Measurements from ENCODE around the gene GPRASP1. TPM values are rescaled to one million over a fixed set of nuclear protein-coding genes. Genes with fewer than 3 reads are reported as not detected.
A peak's percentile ranks its signal among the peaks of the same experiment; 100 is the strongest.

GPRASP1 gene
- total and polyA plus RNA-seq, 10 of the 15 experiments (the other 5 are each of a cell fraction or from before 2014, with no cell fraction given) = 0.03 to 0.46 (median 0.14) TPM

GRCh38 chrX:102650903-102651241 is 411 bp upstream of the GPRASP1 start (continued):
- TF ChIP-seq ZNF687 (IDR thresholded peaks at IDR 0.05) = no peak

GRCh38 chrX:102652031-102652688 is 877 bp downstream of the GPRASP1 start:
- BruUV-seq (replicated peaks) = no TSS peak
- Histone ChIP-seq H3K36me3 (ENCODE audit: control insufficient read depth in 2 of 2, insufficient read depth in 2 of 2, low read length in 1 of 2) (no peaks in the 10 kb centered on the region), H3K9ac (ENCODE audit: control insufficient read depth, insufficient read depth, low read length) (no peak overlapping the region), H4K20me1 (ENCODE audit: control insufficient read depth, insufficient read depth) (no peaks in the 10 kb centered on the region), H3K4me2 (ENCODE audit: control insufficient read depth, insufficient read depth) (peak overlapping the region; percentile 17; the same call in 1 of the 2 replicates), H3K9me3 (replicated peaks; ENCODE audit: control insufficient read depth, insufficient read depth, low read length) (no peaks in the 10 kb centered on the region), H2AFZ (ENCODE audit: control insufficient read depth, low read depth, low read length) (peak overlapping the region; percentile 23; the same call in 1 of the 2 replicates), H3K79me2 (ENCODE audit: control insufficient read depth, insufficient read depth, low read length) (no peaks in the 10 kb centered on the region), H3K4me3 (no peak overlapping the region; the same call in 1 of the 2 replicates), H3K4me1 (ENCODE audit: control insufficient read depth, insufficient read depth, low read length) (no peaks in the 10 kb centered on the region), H3K27me3 (replicated peaks in 1 of 2; ENCODE audit: control insufficient read depth in 2 of 2, insufficient read depth in 2 of 2, low read length in 1 of 2) (no peaks in the 10 kb centered on the region), H3K27ac (ENCODE audit: control insufficient read depth, insufficient read depth) (no peak overlapping the region)
- no peak for FAIRE-seq
- TF ChIP-seq CTCF (IDR thresholded peaks at IDR 0.05 in 2 of 3, conservative IDR thresholded peaks at IDR 0.05 in 1 of 3; ENCODE audit: control insufficient read depth in 2 of 3, extremely low read depth in 1 of 3, insufficient read depth in 1 of 3, low read depth in 3 of 3, low read length in 3 of 3) = peak; percentile 26 to 47 (median 31); a peak in 3 of 6 replicates
- no peak for TF ChIP-seq KDM1A (IDR thresholded peaks at IDR 0.05; ENCODE audit: borderline replicate concordance)
- WGBS (ENCODE audit: insufficient coverage, insufficient replicate concordance, low lambda C conversion rate, missing lambda C conversion rate) = 64% methylated on average over 21 of the region's 22 CpGs
- ChIA-PET CTCF (no interaction called here), SMC1A (ENCODE audit: uncharacterized antibody, unreplicated experiment) (no interaction called here), POLR2A (no interaction called here), RAD21 (ENCODE audit: unreplicated experiment) (no interaction called here)
- intact Hi-C loops (cut with micrococcal nuclease; ENCODE audit: unreplicated experiment) (no loop called here), in situ Hi-C loops (cut with MboI) (no loop called here)
- no peak for DNase-seq (ENCODE audit: low read depth, low spot score)
- peak; percentile 80 for ATAC-seq
